Measurements from ENCODE around the gene SERTM2.

DNA sequence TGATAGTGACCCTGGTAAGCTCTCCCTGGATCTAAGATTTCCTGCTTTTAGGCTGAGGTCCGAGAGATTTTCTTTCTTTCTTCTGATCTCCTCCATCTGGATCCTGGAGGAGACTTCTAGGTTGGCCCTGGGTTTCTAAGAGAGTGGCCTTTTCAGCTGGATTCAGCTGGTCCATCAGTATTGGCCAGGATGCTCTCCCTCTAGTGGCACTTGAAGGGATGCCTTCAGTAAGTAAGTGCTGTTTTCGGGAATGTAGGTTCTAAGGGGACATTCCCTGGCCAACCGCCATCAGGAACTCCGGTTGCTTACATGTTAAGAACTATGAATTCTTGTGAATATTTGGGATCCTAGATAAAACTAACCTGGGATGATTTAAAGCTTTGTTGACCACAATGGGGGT, 56.9 kb downstream of the SERTM2 start:
- TF ChIP-seq, protein P1, sequence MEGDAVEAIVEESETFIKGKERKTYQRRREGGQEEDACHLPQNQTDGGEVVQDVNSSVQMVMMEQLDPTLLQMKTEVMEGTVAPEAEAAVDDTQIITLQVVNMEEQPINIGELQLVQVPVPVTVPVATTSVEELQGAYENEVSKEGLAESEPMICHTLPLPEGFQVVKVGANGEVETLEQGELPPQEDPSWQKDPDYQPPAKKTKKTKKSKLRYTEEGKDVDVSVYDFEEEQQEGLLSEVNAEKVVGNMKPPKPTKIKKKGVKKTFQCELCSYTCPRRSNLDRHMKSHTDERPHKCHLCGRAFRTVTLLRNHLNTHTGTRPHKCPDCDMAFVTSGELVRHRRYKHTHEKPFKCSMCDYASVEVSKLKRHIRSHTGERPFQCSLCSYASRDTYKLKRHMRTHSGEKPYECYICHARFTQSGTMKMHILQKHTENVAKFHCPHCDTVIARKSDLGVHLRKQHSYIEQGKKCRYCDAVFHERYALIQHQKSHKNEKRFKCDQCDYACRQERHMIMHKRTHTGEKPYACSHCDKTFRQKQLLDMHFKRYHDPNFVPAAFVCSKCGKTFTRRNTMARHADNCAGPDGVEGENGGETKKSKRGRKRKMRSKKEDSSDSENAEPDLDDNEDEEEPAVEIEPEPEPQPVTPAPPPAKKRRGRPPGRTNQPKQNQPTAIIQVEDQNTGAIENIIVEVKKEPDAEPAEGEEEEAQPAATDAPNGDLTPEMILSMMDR (IDR thresholded peaks at IDR 0.05) = no peak
- TF ChIP-seq POLR2AphosphoS5 (IDR thresholded peaks at IDR 0.05) = no peak
